GM10847 (cell line): ENCODE results near the gene FAM120A.

Source experiments
- POLR2A ChIP-seq: IDR thresholded peaks from 2 replicates; pipeline ENCODE4 v1.6.1; 2011; ENCODE audit not compliant: insufficient read length; ENCODE audit errors: extremely low read depth

FAM120A gene

DNA sequence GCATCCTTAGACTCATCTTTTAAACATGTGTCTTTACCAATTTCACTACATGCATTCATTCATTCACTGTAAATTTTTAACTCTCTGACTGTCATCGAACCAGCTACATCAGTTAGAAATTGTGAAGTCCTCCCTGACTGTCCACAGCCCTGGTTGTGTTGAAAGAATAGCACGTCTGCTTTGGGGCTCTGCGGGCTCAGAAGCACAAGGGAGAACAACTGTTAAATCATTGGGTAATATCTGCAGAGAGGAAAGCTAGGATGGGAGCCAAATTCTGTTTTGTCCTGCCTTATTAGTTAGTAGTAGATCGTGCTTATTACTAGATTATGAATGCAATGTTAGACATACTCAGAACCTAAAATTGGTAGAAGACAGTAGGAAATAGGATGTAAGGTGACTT lies 28.2 kb downstream of the FAM120A start:
- no peak for TF ChIP-seq POLR2A

- no peak for TF ChIP-seq POLR2A
Measured at GRCh38 chr9:93480262-93480661, 28.8 kb downstream of the FAM120A start.

DNA sequence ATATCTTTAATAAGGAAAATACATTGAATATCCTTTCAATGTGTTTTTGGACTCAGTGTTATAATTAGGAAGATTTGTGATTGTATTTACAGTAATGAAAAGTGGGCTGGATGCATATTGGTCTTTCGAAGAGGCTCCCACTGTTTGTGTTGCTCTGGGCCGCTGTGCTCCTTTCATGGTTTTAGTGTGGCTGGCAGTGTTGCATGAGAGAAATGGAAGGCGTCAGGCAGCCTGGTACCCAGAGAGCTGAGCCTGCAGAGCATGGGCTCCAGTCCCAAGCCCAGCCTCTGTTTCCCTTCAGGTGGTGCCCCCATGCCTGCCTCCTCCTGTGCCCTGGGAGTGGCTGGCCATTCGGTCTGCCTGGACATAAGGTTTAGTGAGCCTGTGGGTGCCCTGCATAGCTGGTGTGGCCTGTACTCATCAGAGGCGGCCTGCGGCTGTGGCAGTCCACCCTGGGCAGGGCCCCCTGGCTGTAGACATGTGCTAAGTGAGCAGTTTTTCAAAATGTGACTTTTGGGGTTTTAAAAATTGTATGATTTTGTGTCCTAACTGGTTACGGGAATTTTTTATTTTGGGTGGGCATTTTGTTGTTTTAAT lies 29.3 kb downstream of the FAM120A start:
- no peak for TF ChIP-seq POLR2A

DNA sequence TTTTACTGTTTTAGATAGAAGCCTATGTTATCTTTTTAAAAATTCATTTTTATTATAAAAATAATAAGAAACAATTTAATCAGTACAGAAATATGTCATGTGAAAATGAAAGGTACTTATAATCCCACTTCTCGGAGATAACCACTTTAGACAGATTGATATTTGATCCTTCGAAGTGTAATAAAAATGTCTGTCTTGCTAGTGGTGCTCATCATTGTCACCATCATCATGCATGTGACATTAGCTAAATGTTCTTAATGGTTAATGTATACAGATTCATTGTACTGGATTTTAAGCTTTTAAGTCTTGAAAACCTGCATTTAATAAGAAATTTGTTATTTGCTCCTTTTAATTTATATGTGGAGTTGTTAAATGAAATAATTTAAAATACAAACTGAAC lies 32.0 kb downstream of the FAM120A start:
- TF ChIP-seq POLR2A = no peak

DNA sequence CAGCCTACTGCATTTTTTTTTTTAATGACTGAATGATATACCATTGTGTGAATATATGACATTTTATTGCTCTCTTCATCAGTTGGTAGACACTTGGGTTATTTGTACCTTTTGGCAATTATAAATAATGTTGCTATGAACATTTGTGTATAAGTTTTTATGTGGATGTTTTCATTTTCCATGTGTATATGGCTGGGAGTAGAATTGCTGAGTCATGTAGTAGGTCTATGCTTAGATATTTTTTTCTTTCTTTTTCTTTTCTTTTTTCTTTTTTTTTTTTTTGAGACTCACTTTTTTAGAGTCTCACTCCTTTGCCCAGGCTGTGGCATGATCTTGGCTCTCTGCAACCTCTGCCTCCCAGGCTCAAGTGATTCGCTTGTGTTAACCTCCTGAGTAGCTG lies 34.8 kb downstream of the FAM120A start:
- TF ChIP-seq POLR2A = no peak

DNA sequence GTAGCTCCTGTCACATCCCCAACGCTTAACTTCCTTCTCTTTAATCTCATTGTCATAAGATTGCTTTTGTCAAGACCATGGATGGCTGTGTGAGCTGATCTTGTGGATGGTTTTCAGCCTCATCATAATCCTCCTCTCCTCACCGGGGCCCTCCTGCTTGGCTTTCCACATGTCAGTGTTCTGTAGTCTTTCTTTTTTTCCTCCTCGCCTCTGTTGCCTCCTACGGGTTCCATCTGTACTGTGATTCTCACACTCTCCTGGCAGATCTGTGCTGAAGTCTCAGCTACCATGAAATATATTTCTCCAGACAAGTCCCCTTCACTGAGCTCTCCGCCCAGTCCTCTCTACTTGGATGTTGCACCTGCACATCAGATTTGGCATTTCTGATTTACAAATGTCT lies 36.8 kb downstream of the FAM120A start:
- TF ChIP-seq POLR2A = no peak

DNA sequence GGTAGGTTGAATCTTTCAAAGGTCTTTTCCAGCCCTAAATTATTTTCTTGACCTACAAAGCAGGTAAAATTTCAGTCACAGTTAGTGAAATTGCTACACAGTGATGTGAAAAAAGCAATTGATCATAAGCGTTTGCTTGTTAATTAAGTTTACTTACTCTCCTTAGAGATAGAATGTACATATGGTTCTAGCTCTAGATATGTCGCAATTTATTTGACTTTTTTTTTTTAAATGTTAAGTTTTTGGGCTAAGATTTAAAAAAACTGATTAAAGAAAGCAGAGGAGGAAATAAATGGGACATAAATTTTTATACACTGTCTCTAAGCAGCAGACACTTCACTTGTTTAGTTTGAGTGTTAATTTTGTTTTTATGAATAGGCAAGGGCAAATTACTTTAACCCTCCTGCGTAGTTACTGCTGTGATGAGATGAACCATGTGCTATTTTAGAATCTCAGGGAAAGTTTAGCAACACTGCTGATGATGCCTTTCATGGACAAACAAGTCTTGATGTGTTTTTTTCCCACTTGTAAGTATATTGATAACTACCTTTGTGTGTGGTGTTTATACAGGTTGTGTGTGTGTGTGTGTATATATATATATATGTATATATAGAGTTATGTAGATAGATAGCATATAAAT lies 40.2 kb downstream of the FAM120A start:
- TF ChIP-seq POLR2A = no peak

GRCh38 chr9:93492327-93492726 lies 40.8 kb downstream of the FAM120A start:
- no peak for TF ChIP-seq POLR2A

DNA sequence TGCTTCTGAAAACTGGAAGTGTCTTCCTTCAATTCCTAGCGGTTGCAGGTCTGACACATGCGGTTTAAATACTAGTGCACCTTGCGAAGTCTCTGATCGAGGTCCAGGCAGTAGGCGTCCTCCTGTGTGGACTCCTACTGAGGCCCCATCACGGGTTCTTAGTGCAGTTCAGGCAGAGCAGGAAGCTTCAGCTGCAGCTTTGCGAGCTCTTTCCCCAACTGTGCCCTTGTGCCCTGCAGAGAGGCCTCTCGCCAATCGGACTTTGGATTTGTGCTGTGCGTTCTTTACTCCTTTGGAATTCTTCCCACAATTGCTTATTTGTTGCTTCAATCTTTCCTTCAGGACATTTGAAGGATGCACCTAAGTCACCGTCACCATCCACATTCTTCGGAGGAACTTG lies 42.5 kb downstream of the FAM120A start:
- no peak for TF ChIP-seq POLR2A

DNA sequence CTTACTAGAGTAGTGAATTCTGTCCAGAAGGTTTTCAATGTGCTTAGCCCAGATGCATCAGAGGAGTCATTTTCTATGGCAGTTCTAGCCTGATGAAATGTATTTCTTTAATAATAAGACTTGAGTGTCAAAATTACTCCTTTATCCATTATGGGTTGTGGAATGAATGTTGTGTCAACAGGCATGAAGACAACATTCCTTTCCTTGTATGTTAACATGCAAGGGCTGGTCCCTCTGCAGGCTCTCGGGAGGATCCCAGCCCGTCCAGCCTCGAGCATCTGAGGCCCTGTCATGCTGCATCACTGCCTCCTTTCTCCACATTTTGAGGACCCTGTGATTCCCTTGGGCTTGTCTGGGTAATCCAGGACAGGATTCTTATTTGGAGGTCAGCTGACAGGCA lies 44.8 kb downstream of the FAM120A start:
- TF ChIP-seq POLR2A = no peak

DNA sequence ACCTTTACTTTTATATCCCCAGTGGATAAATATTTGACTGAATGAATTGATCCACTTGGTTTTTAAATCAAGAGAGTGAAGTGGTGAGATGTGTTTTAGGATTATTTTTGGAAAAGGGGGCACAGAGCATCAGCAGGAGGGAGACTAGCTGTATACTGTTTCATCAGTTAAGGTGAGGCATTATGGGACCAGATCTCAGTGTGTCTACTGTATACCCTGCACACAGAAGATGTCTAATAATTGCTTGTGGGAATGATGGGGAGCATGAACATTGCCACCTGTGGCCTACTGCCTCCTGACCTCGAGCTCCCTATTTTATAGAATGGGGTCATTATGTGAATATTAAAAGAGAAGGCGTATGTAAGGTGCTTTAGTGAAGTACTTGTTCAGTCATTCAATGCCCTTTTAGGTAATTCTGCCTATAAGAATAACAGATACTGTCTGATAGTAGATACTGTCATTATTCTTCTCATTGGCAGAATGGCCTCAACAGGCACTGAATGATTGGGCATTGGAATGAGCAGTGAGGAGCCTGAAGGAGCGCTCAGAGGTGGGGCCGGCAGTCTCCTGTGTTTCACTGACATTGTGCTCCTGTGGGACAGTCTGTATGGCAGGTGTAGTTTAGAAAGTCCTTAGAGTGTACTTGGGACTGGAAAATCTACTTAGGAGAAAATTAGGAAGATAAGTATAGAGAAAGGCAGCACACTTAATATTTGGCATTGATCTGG lies 49.2 kb downstream of the FAM120A start:
- no peak for TF ChIP-seq POLR2A

DNA sequence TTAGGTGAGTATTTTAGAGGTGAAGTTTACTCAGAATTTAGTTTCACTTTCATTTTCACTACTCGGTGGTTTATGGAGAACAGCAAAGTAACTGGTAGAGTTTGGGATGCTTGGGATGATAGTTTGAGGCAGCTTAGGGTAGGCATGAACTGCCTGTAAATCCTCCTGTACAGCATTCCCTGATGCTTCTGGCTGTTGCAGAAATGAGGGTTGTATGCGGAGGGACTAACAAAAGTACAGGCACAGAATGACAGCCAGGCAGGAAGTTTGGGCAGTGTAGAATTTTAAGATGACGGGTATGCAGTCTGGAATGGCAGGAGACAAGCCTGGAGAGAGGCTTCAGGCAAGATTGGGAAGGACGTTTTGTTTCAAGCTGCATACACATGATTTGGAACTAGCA lies 49.9 kb downstream of the FAM120A start:
- TF ChIP-seq POLR2A = no peak

- no peak for TF ChIP-seq POLR2A
Measured at GRCh38 chr9:93503381-93503780, 51.9 kb downstream of the FAM120A start.

DNA sequence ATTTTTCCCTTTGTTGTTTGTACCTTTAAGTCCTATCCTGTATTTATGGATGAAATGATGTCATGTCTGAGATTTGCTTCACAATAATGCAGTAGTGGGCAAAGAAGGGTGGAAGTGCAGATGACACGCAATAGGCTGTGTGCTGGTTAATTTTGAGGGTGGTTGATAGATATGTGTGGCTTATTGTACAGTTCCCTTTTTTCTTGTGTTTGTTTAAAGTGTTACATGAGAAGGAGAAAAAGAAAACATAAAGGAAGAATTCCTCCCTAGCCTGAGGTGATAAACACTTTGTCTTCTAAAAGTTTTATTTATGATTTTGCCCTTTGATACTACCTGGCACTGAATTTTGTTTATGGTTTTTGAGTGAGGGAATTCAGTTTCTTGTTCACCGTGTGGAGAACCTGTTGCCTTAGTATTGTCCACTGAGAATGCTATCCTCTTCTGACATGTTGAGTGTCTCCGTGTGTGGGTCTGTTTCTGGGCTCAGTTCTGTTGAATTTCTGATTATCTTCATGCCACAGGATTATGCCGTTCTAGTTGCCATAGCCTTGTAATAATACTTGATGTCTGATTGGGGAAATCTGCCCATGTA lies 54.2 kb downstream of the FAM120A start:
- TF ChIP-seq POLR2A = no peak

- no peak for TF ChIP-seq POLR2A
Measured at GRCh38 chr9:93507768-93508167, 56.3 kb downstream of the FAM120A start.

- no peak for TF ChIP-seq POLR2A
Measured at GRCh38 chr9:93508207-93508606, 56.7 kb downstream of the FAM120A start.

- no peak for TF ChIP-seq POLR2A
Measured at GRCh38 chr9:93509084-93509483, 57.6 kb downstream of the FAM120A start.

DNA sequence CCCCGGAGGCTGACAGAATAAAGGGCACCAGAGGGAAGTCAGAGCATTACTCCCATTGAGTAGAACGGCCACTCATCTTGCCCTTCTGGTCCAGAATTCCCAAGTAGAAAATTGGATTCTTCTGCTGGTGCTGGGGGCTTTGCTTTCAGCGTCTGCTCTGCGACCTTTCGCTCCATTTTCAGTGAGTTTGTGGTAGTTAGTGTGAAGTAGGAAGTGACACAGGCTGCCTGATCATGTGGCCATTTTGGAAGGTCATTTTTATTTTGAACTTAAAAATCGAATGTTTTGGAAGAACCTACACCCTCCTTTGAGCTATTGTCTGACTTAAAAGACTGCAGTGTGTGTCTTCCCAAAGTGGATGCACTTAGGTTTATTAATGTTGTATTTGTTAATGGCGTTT lies 58.6 kb downstream of the FAM120A start:
- TF ChIP-seq POLR2A = no peak
